ENCODE measurements around the gene PUS1.
"Not testable (repeated sequence)": the region's sequence is repeated elsewhere in the genome, so short reads cannot be mapped to it uniquely, and the experiment has no call there.

PUS1 gene

DNA sequence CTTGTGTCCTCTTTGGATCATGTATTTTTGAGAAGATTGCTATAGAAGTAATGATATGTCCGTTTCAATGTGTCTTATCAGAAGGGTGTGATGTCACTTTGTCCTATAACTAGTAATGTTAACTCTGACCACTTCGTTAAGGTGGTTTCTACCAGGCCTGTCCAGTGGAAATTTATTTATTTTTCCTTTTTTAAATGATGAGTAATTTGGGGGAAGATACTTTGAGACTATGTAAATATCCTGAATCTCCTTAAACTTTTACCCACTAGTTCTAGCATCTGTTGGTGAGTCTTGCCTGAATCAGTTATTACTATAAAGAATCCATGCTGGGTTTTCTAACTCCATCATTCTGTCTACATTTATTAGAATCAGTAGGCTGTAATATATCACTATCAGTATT, 36.0 kb downstream of the PUS1 start:
- DNase-seq = no peak

DNA sequence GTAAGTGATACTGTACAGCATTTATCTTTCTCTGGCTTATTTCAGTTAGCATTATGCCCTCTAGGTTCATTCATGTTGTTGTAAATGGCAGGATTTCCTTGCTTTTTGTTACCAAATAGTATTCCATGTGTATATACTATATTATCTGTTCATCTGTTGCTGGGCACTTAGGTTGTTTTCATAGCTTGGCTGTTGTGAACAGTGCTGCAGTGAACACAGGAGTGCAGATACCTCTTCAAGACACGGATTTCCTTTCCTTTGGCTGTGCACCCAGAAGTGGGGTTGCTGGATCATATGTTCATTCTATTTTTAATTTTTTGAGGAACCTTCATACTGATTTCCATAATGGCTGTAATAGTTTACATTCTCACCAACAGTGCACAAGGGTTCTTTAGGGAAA, 42.1 kb downstream of the PUS1 start:
- DNase-seq = no peak

DNA sequence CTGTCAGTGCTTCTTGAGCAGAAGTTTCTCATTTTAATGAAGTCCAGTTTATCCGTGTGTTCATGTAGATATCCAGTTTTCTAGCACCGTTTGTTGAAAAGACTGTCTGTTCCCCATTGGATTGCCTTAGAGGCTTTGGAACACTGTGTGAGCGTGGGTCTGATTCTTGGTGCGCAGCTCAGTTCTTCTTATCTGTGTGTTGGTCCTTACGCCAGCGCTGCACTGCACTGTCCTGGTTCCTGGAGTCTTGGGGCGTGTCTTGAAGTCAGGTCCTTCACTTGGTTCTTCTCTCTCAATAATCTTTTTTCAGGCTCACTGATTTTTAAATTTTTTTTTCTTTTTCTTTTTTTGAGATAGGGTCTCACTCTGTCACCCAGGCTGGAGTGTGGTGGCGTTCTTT, 46.2 kb downstream of the PUS1 start:
- no peak for DNase-seq

DNA sequence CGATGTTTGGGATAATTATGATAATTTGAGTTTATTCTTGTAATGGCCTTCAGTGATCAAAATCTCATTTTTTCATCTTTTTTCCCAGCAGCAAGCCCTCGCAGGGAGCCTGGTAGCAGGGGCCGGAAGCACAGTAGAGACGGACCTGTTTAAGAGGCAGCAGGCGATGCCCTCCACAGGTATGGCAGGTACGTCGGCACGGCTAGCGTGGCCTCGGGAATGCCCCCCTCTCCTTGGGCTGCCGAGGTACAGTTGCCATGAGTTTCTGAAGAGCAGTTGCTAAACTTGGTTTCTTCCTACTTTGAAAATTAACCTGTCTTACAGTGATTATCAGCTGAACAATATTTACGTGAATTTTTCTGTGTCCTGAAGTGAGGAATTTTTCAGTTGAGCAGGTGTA, 50.5 kb downstream of the PUS1 start:
- no peak for DNase-seq

DNA sequence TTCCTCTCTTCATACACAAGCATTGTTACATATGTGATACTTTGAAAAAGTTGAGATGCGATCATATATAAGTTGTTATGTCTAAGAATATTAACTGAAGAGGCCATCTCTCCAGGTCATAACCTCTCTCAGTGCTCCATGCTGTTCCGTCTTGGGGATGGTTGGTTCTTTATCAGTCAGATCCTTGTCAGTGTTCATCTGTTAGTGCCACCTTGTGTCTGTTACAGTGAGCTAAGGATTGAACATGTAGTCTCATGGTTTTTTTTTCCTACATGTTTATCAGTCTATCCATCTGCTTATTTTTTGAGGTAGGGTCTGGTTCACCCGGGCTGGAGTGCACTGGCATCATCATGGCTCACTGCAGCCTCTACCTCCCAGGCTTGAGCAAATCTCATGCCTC, 51.2 kb downstream of the PUS1 start:
- DNase-seq = no peak

DNA sequence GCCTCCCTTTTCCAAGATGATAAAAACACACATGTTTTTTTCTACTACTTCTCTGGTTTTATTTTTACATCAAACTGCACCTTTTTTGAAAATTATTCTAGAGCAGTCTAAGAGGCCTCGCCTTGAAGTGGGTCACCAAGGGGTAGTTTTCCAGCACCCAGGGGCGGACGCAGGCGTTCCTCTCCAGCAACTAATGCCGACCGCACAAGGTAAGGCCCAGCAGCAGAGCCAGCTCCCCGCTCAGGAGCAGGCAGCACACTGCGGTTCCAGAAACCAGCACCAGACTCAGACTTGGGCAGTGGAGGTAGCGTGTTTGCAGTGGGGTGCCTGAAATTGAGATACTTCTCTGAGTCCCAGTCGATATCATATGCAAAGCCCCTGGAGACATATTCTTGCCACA, 52.3 kb downstream of the PUS1 start:
- no peak for DNase-seq

DNA sequence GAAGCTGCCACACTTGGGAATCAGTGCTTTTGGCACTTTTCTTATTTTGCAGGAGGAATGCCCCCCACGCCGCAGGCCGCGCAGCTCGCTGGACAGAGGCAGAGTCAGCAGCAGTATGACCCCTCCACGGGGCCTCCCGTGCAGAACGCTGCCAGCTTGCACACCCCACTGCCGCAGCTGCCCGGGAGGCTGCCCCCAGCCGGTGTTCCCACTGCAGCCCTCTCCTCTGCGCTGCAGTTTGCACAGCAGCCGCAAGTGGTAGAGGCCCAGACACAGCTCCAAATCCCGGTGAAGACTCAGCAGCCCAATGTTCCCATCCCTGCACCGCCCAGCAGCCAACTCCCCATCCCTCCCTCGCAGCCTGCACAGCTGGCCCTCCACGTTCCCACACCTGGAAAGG, 53.0 kb downstream of the PUS1 start:
- no peak for DNase-seq

DNA sequence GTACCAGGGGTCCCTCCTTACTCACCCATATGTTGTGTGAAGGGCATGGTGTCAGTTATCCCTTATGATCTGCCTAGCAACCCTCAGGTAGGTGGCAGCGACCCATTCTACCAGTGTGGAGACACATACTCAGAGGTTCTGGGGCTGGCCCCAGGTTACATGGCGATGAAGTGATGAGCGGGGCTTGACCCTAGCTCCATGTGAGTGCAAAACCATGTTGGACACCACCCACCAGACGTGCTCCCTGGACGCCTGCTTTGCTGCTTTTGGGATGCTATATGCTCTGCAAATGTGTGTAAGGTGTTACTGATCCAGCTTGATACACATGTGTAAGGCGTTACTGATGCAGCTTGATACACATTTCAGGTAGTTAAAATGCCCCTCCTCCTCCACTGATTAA, 54.0 kb downstream of the PUS1 start:
- no peak for DNase-seq

DNA sequence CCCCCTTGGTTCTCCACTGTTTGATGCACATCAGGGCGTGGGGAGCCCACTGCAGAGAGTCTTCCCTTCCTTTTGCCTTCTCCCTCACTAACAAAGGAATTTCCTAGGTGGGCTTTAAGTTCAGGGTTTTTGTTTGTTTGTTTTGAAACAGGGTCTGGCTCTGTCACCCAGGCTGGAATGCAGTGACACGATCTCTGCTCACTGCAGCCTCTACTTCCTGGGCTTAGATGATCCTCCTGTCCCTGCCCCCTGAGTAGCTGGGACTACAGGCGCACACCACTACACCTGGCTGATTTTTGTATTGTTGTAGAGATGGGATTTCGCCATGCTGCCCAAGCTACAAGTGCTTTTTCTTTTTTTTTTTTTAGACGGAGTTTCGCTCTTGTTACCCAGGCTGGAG, 54.5 kb downstream of the PUS1 start:
- no peak for DNase-seq

DNA sequence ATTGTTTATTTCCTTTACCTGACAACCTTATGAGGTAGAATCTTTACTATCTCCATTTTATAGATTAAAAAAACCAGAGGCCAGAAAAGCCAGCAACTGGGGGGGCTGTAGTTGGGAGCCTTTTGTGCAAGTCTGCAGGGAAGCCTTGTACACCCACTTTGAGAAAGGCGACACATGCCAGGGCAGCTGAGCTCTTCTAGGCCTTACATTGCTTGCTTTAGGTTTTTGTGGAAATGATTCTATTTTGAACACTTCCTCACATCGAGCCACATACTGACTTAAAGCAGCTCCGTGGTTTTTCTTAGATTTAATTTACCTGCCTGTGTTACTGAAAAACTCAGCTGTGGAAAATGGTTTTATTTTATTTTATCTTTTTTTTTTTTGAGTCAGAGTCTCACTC, 55.3 kb downstream of the PUS1 start:
- DNase-seq = no peak

DNA sequence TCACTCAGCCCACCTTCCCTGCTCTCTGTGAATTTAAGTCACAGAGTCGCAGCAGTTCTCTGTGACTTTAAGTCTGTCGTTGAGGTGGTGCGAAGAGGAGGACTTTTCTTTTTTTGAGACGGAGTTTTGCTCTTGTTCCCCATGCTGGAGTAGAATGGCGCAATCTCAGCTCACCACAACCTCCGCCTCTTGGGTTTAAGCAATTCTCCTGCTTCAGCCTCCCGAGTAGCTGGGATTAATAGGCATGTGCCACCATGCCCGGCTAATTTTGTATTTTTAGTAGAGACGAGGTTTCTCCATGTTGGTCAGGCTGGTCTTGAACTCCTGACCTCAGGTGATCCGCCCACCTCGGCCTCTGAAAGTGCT, 56.4 kb downstream of the PUS1 start:
- not testable (repeated sequence) for DNase-seq

DNA sequence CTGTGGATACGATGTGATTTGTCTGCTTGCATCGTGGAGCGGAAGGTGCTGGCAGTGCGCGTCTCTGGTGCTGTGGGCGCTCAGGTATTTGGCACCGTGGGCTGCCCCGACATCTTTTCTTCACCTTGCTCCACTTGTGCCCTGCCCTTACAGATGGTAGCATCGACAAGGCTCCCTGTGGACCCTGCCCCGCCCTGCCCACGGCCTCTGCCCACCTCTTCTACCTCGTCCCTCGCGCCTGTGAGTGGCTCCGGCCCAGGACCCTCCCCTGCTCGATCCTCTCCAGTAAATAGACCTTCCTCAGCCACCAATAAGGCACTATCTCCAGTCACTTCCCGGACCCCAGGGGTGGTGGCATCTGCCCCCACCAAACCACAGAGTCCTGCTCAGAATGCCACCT, 57.3 kb downstream of the PUS1 start:
- no peak for DNase-seq

DNA sequence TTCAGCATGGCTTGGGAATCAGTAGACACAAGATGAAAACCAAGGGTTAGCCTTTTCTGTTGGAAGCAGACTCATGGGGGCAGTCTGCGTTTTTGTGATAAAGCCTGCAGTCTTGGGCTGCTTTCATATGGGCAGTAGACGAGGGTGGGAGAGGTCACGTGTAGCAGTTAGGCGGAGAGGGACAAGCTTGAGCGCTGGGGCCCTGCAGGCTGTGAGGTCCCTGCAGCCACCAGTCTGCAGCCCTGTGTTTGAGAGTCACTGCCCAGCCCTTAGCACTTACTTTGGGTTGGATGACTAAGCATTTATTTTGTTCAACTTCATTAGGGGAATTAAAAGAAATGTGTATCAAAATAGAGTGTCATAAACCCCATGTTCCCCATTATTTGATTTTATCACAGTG, 57.8 kb downstream of the PUS1 start:
- DNase-seq = no peak

DNA sequence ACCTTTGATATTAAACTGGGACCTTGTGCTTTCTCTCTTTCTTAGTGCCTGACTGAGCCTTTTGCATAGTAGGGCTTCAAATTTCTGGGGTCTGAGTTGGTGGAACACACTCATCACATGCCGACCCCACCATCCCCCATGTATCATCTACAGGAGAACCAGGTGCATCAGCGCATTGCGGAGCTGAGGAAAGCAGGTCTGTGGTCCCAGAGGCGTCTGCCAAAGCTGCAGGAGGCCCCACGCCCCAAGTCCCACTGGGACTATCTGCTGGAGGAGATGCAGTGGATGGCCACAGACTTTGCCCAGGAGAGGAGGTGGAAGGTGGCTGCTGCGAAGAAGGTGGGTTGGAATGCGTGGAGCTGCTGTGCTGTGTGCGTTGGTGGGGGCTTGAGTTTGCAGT, 58.5 kb downstream of the PUS1 start:
- DNase-seq = no peak

DNA sequence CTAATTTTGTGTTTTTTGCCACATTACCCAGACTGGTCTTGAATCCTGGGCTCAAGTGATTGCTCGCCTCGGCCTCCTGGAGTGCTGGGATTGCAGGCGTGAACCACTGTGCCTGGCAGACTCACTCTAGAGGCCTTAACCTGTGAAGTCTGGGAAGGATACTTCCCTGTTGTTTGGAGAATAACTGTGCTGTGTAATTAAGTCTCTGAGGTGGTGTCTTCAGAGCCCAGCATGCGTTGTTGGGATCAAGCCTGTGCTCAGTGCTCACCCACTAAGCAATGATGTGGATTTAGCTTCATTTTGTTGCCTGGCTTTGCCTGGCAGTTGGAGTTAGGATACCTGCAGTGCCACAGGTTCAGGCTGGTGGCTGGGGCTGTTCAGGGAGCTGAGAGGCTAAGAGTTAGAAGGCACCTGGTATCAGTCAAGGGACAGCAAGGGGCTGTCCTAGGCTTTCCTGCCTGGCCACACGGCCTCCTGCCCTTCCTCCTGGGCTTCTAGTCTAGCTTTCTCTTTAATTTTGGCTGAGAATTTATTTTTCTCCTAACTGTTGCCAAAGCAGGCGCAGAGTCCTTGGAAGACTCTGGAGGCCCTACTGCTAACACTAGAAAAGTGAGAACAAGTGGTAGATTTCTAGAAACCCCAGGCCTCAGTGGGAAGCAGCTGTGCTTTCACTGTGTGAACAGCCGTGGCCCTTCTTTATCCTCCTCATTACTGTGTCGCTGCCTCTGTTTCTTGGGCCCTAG, 59.1 kb downstream of the PUS1 start:
- DNase-seq = no peak

DNA sequence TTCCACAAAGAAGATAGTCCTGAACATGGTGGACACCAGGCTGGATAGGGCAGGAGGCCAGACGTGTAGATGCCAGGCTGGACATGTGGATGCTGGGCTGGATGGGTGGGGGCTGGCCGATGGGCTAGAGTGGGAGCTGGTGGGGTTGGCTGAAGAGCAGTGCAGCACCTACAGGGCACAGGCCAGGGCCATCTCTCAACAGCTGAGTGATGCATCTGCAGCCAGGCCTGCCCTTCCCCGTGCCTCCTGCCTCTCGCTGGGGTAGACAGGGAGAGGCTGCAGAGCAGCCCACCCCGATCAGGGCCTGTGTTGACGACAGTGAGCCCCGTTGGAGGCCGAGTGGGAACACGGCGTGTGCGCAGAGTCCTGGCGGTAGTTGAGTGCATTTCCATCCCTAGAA, 59.9 kb downstream of the PUS1 start:
- DNase-seq = no peak

DNA sequence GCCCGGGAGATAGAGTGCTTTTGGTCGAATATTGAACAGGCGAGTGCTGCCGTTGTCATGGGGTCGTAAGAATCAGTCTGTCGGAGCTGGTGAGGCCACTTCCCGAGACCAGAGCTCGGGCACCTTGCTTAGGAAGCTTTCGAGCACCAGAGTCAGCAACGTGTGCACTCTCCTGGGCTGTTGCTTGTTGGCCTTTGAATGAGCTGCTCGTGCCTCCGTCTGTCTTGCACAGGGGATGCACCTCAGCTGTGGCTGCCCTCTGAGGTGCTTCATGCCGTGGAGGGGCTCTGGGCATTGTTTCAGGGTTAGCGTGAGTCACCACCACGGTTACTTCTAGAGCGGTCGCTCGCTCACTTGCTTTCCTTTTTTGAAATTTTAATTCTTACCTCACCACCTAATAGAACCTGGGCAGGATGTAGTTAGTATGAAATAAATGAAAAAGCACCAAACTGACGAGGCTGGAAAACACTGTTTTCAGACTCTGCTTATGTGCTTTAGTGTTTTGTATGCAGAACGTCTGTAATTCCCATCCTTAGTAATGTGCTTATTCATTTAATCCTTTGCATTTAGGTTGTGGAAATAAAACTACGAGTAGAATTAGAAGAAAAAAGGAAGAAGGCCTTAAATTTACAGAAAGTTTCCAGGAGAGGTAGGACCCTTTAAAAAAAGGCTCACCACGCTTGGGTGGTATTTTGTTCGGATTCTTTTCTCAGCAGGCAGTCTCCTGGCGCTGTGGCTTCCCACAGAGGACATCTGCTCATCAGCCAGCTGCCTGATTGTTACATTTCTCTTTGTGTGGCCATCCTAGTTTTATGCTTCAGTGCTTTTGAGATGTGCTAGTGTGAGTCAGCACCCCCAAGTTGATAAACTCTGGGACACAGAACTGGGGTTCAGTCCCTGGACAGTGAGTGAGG, 61.2 kb downstream of the PUS1 start:
- DNase-seq = no peak

DNA sequence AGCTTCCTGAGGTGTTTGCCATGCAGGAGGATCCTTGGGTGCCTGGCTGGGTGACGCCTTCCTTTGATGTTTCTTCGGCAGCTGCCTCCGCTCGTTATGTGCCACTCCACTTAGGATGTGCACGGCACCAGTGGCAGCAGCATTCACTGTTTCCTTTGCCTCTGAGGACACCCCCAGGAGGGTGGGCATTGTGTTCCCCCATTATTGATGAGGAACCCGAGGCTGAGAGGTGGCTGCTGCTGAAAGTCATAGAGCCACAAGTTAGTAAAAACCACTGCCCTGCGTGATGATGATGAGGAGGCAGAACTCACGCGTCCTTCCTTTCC, 61.9 kb downstream of the PUS1 start:
- DNase-seq = no peak

DNA sequence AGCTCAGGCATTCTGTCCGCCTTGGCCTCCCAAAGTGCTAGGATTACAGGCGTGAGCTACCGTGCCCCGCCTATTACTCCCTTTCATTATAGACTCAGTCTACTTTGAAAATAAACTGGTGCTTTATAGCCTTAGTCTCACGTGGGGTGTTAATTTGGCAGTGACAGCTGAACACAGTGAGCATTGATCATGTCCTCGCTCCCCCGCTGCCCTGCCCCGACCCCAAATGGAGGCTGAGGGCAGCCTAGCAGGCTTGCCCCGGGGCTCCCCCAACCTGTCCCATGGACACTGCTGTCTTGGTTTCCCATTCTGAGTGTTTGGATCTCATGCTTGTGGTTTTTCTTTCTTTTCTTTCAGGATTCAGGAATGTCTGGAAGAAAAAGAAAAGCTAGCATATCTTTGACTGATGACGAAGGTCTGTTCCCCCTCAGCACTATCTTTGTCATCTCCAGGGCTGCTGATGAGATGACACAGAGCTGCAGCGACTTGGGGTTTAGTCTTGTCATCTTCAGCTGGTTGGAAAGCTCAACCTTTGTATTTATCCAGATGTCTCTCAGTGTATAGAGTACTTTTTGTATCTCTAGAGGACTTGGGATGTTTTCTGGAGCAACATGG, 62.8 kb downstream of the PUS1 start:
- DNase-seq = no peak

DNA sequence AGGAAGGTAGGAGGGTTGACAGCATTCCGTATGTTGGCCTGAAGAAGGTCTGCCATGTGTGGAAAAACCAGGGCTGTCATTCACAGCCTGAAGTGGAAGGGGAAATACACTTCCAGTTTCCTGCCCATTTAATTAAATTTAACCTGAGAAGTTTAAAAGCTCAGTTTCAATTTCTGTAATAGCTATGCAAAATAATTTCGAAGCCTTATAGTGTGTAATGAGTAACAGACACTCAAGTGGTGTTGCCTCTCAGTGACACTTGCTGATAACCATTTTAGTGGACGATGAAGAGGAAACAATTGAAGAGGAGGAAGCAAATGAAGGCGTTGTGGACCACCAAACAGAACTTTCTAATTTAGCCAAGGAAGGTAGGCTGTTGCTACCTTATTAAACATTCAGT, 65.5 kb downstream of the PUS1 start:
- DNase-seq = no peak
